GM19397 (cell line): ENCODE measurements around the gene DHX38.

ENCODE experiments used
- ATAC-seq: cut with Tn5 transposase; IDR thresholded peaks from one replicate; pipeline ENCODE4 v1.9.1; 2021; ENCODE audit warnings: mild to moderate bottlenecking, moderate library complexity; ENCODE audit not compliant: unreplicated experiment

Gene DHX38

DNA sequence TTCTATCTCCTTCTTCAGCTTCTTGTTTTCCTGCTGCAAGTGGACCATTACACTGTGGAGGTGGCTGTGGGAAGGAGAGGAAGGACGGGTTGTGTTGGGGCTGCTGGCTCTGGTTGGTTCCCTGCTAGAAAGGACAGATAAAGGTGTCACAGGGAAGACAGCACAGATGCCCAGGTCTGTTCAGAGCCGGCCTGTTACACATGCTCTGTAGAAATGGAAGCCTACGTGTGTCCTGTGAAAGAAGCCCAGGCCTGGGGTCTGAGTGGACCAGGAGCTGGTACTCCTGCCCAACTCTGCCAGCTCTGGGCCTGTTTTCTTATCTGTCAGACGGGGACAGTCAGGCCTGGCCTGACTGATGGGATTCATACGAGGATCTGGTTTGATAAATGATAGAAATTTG is 26.4 kb downstream of the DHX38 start:
- no peak for ATAC-seq

DNA sequence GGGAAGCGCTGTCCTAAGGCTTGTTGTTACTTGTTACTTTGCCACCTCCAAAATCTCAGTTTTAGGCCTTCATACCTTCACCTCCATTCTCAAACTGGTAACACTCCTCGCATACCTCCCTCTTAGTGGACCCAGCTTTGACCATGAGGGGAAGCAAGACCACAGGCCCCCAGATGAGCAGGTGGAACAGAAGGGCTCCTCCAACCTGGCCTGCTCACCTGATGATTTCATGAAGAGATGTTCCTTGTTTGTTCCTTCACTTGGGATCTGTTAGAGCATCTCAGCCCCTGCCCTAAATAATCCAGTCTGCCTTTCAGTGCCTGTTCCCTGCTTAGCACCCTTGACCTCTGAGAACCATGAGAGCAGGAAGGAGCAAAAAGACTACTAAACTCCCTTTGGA is 28.7 kb downstream of the DHX38 start:
- ATAC-seq = no peak

DNA sequence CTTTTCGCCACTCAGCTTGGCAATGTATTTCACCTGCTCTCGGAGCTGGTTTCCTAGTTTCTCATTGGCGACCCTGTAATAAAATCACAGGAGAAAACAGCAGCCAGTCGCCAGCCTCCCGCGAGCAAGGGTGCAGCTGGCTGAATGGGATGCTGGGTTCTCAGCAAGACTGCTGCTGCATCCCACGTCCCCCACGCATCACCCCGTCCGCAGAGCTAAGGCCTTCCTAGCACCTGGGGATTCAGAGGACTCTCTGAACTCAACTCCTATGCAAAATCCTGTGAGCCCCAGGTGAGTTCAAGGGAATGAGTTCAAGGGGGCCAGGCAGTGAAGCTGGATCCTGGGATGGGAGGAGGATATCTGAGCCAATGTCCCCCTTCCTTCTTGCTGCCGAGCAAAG is 29.3 kb downstream of the DHX38 start:
- no peak for ATAC-seq

DNA sequence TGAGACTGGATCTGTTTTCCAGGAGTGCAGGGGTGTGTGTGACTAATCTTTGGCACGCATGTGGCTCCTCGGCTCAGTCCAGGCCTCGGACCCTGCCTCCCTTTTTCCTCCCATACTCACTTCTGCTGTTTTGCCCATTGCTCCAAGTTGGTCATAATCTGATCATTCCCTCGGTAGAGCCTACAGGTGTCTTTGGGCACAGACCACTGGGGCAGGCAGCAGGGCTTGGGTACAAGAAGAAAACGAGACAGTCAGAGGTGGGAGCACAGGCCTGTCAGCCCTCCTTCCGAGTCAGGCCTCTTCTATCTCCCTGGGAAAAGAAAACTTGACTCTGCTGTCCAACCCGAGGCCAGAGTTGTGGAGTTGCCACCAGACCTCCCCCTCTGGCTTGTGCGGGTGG is 29.8 kb downstream of the DHX38 start:
- no peak for ATAC-seq

DNA sequence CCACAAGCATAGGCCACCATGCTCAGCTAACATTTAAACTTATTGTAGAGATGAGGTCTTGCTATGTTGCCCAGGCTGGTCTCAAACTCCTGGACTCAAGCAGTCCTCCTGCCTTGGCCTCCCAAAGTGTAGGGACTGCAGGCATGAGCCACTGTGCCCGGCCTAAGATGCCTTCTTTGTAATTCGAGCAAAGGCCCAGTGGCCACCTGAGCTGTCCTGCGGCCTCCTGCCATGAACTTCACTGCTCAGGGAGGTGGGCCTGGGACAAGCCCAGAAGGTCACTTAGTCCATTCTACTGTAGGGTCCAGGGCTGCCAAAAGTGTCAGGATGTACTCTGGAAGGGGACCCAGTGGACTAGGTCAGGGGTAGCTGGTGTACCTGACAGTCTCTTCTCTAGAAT is 30.5 kb downstream of the DHX38 start:
- no peak for ATAC-seq

DNA sequence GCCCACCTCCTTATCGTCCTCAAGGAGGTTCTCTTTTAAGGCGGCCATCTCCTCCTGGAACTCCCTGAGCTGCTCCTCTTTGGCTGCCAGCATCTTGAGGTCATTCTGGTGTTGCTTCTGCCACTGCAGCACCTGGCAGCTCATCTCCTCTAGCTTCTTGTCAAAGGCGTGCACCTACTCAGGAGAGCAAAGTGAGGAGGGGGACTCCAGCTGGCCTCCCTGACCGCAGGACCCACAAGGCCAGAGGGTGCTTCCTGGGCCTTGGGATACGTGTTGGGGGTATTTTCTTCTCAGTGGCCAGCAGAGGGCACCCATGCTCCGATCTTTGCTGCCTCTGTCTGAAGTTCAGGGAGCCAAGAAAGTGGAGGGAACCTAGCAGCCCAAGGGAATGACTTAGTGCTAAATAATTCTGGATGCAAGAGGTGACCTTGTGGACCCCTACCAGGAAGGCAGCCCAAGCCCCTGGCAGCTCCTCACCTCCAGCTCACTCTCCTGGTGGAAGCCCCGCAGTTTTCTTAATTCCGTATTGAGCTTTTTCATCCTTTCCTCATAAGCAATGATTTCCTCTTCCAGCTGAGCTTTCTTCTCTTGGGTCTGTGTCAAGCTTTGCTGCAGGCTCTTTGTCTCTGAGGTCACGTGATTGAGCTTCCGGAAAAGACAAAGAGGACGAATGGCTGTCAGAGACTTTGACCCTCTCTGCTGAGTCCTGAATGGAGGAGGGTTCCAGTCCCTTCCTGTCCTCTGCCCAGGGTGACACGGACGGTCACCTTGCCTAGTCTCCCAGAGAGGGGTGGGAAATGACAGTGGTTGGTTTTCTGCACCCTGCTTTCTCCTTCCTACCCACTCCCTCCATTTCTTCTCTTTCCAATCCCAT is 31.4 kb downstream of the DHX38 start:
- no peak for ATAC-seq

DNA sequence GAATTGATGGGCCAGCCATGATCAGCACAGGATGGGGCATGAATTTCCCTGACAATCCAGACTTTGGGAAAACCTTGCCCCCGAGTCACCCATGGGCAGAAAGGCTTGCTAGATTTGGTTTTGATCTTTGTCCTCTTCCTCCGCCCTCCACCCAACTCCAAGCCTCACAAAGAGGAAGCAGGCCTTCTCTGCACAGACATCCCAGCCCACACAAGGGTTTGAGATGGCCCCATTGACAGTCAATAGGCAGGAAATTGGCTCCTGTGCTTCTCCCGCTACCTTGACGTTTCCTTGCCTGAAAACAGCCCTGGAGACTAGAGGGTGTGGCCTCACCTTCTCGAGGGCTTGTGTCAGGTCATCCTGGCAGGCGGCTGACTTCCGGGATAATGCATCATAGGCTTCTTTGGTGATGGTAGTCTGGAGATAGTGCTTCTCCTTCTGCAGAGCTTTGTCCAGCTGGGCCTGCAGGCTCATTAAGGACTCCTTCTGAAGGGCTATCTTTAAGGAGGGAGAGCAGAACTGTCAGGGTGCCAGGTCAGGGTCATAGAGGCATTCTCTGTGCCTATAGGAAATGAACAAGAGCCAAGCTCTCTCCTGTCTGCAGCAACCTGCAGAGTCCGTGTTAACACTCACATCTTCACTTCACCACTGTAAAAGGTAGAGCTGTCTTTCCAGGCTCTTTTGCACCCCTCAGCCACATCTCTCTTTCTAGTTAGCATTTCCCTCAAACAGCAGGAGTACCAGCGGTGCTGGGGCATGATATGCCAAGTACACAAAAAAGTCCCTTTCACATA is 32.2 kb downstream of the DHX38 start:
- no peak for ATAC-seq

DNA sequence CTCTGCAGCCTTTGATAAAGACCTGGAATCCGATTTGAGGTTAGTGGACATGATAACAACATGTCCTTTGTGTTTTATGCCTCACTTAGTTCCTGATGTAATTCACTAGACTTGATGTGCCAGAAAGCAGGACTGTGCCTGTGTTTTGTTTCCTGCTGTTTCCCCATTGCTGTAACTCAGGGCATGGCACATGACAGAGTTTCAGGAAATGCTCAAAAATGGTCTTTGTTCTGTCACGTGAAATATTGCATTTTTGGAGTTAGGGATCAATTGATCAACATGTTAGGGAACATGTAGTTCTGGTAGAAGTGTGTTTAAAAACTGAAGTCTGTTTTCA is 32.8 kb downstream of the DHX38 start:
- ATAC-seq = no peak

DNA sequence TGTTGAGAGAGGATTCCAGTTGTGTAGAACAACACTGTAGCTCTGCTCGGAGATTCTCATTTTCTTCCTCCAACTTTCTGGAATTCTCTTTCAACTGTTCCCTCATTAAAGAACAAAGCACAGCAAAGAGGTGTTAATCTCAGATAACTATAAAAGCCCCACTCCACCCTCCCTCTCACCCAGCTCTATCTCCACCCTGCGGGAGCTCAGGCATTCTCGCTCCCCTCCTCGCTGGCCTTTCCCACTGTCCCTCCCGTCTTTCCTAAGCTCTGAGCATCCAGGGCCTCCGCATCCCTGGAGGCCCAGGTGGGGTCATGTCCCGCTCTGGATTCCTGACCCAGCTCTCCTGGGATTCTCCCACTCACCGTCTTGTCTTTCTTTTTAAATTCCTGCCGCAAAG is 35.1 kb downstream of the DHX38 start:
- no peak for ATAC-seq

DNA sequence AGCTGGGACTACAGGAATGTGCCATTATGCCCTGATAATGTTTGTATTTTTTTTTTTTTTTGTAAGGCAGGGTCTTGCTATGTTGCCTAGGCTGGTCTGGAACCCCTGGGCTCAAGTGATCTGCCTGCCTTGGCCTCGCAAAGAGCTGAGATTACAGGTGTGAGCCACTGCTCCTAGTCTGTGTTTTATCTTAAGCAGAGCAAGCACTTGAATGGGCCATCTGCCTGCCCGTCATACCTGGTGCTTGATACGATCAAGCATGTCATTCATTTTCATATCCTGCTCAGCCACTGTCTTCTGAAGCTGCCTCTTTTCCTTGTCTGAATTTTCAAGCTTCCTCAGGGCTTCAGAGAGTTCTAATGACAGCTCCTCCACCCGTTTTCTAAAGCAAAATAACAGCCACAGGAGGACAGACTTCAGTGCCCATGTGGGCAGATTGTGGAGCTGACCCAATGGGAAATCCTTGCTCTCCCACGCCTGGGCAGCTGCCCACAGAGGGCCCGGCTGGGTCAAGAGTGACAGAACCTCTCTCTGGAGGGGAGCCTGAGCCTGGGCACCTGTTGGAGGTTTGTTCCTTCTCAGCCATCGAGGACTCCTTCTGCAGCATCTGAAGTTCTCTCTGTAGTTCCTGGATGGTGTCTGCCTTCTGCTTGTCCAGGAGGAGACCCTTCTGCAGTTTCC is 36.5 kb downstream of the DHX38 start:
- ATAC-seq = no peak

DNA sequence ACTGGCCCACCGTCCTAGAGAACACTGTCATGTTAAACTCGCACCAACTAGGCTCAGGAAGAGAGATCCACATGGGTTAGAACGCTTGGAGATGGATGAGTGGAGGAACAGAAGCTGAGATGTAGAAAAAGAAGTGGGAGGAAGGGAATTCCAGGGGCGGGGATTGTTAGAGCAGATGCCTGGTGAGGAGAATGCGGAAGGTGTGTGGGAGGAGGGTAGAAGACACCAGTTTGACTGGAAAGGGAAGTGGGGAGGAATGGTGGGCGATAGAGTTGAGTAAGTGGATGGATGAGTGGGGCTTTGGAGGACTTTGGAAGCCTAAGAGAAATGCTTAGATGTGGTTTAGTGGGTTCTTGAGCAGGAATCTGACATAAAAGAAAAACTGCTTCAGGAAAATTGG is 37.4 kb downstream of the DHX38 start:
- ATAC-seq = no peak

DNA sequence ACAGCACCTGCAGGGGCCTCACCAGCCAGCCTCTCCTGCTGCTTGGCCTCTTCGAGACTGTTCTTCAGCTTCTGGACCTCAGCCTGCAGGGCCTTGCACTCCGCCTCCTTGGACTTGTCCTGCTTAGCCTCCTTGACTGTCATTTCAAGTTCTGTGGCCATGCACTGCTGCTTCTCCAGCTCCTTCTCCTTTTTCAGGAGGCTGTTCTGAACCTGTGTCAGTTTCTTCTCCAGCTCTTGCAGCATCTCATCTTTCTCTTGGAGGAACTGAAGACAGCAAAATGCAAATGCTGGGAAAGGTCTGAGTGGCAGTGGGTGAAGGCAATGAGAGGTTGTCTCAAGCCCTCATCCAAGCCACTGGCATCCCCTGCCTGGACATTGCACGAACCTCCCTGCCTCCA is 39.1 kb downstream of the DHX38 start:
- ATAC-seq = no peak

DNA sequence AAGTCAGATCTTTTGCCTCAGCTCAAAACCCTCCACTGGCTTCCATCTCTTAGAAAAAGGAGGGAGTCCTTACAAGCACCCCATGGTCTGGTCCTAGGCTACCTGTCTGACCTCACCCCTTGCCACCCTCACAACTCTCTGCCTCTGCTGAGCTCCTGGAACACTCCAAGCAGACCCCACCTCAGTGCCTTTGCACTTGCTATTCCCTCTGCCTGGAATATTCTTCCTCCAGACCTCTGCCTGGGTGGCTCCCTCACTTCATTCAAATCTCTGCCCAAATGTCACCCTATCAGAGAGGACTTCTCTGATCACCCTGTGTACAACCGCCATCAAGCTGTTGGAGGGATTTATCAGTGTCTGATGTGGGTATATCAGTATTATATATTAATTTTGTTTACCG is 40.9 kb downstream of the DHX38 start:
- no peak for ATAC-seq

DNA sequence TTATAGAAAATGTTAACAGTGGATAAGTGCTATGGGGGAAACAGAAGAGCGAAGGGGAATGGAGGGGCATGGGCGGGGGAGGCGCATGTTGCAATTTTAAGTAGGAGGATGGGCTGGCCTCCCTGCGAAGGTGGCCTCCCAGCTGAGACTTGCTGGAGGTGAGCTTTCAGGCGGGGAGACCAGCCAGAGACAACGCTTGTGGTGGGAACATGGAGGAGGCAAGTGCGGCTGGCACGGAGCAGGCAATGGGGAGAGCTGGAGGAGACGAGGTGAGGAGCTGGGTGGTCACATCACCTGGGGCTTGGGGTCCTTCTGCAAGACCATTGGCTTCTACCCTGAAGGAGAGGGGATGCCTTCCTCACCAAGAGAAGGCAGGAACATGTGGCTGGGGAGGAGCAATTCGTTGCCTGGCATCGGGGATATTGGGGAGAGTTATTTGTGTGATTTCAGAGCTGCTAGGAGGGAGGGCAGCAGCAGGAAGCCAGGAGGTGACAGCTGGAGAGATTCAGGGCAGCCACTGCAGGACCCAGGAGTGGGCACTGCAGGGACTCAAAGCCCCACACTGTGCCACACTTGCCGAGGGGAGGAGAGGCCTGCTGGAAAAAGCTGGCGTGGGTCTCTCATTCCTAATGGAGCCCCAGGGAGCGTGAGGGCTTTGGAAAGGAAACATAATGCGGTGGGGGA is 43.9 kb downstream of the DHX38 start:
- ATAC-seq = no peak

DNA sequence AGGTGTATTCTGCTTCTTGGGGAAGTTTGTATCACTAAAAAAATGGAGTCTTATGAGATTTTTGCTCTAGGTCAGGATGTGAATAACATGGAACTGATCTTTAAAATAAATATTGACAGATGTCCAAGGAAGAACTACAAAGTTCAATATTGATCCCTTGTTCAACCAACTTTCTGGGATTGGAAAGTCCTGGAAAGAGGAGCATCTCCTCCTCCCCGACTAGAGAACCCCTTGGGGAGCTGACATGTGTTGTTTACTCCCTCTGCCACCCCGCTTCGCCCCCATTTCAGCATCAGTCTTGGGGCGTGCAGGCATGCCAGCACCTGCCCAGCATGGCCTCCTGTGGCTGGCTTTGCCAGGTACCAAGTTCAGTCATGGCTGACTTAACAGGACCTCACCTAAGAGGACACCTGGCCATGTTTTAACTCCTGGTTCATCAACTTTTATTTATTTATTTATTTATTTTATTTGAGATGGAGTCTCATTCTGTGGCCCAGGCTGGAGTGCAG is 44.5 kb downstream of the DHX38 start:
- no peak for ATAC-seq

DNA sequence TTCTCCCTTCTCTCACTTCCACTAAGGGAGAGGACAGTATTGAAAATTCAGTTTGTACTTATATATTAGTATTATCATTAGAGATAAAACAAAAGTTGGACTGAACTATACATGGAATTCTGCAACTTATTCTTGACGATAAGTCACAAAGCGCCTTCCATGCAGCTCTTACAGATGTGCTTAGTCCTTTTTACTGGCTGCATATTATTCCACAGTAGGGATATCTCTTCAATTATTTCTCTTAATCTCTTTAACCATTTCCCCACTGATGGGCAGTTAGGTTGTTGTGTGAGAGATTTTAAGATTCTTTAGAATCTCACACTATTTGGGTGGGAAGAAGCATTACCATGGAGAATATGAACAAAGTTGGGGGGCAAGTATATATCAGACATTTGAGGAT is 46.3 kb downstream of the DHX38 start:
- no peak for ATAC-seq

DNA sequence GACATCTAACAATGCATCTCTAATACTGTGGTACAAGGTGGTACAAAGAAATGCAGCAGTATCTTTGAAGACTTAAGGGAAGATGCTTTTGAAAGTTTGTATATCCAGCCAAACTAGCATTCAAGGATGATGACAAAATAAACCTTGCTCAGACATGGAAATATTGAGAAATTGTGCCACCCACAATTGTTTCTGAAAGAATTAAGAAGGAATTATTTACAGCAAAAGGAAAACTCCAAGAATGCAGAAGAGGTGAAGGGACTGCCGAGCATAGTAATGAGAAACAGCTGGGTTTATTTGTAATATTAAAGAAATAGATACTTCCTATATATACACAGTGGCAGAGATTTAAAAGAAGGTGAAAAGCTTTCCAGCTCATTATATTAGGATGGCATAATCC is 48.8 kb downstream of the DHX38 start:
- no peak for ATAC-seq

DNA sequence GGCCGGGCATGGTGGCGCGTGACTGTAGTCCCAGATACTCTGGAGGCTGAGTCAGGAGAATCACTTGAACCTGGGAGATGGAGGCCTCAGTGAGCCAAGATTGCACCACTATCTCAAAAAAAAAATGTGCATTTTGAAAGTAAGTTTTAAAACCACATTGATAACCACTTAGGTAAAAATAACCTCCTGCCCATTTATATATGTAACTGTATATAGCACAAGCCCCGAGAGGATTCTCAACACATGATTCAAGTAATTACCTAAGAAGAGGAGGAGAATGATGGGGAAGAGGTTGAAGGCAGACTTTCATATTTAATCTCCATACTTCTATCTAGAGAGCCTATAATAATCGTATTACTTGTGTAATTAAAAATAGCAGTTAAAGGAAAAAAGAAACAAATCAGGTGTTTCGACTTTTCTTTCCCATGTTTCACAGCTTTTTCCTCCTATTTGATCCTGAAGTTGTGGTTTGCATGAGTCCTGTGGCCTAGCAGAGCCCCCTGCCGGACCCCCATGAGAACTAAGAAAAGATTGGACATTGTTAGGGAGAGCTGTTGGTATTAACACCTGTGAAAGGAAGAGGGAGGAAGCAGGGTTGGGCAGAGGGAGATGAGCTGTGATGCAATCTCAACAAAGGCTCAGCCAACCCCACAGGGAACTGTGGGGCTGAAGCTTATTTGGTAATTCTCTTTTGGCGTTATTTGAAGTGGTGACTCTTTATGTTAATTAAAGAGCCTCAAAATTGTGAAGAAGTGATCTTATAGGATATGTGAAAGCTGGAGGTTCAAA is 56.2 kb downstream of the DHX38 start:
- ATAC-seq = no peak

DNA sequence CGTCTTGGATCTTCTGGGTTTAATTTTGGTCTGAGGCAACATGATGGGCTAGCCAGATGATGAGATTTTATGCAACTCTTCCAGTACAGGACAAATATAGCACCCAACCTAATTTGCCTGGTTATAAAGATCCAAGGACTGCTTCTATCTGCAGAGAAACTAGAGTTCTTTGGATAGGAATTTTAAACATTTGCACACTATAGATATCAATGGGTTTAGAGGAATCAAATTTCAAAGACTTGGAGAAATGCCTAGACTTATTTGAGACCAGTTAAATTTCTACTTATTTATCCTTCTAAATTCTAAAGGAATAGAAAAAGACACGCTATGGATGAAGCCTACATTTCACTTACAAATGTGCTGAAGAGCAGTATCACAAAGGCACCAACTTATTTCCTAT is 65.7 kb downstream of the DHX38 start:
- no peak for ATAC-seq

DNA sequence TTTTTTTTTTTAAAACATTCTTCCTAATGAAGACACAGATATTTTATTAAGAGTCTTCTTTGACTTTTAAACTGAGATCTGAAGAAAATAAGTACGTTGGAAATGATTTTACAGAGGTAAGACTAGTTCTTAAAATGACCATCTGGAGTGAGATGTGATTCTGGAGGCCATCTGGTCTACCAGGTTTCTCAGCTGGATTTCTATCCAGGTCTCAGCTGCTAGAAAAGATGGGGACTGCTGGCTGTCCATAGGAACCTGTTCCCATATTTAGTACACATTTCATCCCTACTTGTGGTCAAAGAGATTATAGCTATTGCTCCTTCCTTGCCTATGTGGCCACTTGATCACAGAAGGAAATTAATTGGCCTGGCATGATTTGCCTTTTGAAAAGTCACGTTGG is 66.2 kb downstream of the DHX38 start:
- ATAC-seq = no peak
